Measurements from ENCODE around the gene RBM27.
"Not testable (repeated sequence)": the region's sequence is repeated elsewhere in the genome, so short reads cannot be mapped to it uniquely, and the experiment has no call there.

Gene RBM27

DNA sequence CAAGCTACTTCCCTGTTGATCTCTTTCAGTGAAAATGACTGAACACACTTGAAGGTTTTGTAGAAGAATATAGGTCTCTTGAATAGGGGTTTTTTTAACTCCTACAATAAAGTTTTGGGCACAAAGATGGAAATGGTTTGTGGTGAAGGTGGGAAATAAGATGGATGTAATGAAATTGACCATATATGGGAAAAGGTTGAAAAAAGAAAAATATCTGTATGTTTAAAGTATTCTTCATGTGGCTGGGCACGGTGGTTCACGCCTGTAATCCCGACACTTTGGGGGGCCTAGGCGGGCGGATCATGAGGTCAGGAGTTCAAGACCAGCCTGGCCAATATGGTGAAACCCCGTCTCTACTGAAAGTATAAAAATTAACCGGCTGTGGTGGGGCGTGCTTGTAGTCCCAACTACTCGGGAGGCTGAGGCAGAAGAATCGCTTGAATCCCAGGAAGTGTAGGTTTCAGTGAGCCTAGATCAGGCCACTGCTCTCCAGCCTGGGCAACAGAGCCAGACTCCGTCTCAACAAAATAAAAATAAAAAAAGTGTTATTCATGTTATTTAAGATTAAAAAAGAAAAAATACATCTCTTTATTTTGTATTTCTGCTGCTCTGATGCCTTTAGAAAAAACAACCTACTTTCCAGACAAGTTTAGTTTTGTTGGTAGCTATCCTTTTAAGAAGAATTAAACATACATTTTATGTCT is 2.2 kb downstream of the RBM27 start:
- Histone ChIP-seq H3K4me3 (no peak overlapping the region), H3K27ac (no peak overlapping the region)

DNA sequence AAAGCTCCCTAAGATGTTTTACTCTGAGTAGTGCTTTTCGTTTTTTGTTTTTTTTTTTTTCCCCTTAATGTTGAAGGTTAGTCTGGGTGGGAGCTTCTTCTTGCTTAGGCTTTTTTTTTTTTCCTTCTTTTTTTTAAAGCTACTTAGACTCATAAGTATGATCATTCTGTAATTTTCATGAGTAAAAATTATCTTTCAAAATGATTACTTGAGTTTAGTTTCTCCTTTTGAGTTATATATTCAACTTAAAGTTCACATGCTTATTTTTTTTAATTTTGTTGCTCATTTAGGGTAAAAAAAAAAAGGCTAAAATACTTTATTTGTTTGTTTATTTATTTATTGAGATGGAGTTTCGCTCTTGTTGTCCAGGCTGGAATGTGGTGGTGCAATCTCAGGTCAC is 2.9 kb downstream of the RBM27 start:
- Histone ChIP-seq H3K4me3 (no peak overlapping the region), H3K27ac (no peak overlapping the region)

DNA sequence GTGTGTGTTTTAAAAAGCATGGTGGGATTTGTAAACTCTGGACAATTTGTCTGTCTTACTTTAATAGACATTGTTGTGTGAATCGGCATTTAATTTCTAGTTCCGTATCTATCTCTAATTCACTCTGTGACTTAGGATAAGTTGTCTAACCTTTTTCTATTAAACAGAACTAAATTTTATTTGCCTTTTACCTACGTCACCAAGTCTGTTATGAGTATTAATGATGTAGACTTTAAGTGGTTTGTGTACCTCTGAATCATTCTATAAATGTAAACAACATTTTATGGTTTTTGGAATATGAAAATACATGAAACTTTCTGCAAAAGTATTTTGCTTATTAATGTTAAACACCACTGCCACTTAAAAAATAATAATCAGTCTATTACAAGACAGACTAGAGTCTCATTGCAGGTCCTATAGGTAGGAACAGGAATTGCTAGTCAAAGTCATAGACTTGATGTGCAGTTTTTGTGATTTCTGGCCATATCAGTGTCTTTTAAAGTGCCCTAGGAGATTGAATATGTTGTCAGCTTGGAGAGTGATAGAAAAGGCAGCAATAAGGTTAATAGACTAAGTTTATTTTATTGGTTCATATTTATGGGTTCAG is 5.6 kb downstream of the RBM27 start:
- H3K27ac ChIP-seq, result no peak overlapping the region
- H3K4me3 ChIP-seq, result no peak overlapping the region

DNA sequence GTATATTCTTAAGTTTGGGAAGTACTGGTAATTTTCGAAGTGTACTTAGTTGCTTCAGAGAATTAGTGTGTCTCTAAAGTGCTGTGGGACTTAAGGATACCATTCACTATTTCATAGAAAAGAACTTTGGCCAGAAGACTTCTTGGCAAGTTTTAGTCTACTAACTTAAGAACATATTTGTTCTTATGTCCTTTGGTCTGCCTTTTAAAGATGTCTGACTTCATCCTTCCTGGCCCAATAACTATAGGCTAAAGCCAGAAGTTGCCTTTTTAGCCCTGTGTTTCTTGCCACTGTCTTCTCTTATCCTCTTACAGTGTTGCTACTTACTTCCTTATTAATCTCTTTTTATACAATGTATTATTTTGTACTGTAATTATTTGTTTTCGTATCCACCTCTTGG is 6.3 kb downstream of the RBM27 start:
- Histone ChIP-seq H3K4me3 (no peak overlapping the region), H3K27ac (no peak overlapping the region)

DNA sequence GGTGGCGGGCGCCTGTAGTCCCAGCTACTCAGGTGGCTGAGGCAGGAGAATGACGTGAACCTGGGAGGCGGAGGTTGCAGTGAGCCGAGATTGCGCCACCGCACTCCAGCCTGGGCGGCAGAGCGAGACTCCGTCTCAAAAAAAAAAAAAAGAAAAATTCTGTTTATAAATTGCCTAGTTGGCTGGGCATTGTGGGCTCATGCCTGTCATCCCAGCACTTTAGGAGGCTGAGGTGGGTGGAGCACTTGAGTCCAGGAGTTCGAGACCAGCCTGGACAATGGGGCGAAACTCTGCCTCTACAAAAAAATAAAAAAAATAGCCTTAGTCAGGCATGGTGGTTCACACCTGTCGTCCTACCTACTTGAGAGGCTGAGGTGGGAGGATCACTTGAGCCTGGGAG is 7.4 kb downstream of the RBM27 start:
- H3K27ac ChIP-seq, H3K4me3 ChIP-seq: not testable (repeated sequence)

DNA sequence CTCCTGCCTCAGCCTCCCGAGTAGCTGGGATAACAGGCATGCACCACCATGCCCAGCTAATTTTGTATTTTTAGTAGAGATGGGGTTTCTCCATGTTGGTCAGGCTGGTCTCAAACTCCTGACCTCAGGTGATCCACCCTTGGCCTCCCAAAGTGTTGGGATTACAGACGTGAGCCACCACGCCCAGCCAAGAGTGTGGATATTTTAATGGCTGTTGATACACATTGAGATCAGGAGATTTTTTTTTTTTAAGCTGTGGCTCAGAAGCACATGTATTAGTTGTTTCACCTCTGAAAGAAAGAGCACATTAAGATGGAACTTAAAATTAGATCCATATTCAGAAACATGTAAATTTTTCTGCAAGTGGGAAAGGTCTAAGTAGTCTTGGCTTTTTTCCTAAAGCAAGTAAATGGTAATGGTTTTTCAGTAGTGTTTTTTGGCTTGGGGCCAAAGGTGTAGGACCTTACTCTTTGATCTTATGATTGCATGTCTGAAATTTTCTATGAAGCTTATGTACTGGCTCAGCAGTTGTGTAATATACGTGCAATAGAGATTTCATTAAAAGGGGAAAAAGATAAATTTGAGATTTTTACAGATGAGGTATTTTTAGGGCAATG is 9.9 kb downstream of the RBM27 start:
- Histone ChIP-seq H3K4me3 (no peak overlapping the region), H3K27ac (no peak overlapping the region)

DNA sequence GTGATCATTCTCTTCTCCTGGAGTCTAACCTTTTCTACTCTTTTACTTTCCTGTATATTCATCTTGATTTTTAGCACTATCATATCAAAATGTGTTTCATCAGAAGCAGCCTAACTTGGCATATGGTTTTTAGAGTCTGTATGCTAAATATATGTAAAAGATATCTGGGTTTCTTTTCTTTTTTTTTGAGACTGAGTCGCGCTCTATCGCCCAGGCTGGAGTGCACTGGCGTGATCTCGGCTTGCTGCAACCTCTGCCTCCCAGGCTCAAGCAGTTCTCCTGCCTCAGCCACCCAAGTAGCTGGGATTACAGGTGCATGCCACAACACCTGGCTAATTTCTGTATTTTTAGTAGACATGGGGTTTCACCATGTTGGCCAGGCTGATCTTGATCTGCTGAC is 11.5 kb downstream of the RBM27 start:
- not testable (repeated sequence) for H3K27ac ChIP-seq, H3K4me3 ChIP-seq

DNA sequence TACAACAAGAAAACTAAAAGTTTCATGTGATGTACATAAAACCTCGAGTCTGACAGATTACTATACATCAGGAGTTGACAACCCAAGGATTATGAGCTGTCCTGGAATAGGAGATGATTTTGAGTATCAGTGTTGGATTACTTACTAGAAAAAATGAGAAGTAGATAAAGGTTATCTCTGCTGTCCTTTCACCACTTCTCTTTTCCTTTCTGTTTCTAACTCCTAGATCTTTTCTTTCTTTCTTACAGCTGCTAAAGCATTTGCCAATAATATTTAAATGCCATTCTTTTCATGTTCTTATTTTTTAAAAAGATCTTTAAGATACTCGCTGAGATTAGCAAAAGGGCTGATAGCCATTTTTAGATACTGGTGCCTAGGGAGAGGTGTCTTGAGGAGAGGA is 14.8 kb downstream of the RBM27 start:
- H3K27ac ChIP-seq, result no peak overlapping the region
- H3K4me3 ChIP-seq, result no peak overlapping the region

DNA sequence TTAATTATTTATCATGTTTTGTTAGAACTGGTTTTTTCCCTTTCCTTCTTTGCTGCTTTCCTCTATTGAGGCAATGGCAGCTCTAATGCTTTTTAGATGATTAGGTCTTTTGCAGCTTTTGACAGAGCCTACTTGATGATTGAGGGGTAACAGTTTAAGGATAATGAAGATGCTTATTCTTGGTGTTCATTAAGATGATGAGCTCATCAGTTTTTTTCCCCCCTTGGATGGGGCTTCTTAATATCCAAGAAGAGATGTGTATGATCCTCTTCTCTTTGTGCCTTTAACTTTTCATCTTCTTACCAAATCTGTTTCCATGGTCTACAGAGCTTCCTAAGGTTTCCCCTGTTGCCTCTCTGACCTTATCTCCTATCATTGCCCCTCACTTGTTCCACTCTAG is 15.8 kb downstream of the RBM27 start:
- no peak overlapping the region for H3K4me3 ChIP-seq
- no peak overlapping the region for H3K27ac ChIP-seq

DNA sequence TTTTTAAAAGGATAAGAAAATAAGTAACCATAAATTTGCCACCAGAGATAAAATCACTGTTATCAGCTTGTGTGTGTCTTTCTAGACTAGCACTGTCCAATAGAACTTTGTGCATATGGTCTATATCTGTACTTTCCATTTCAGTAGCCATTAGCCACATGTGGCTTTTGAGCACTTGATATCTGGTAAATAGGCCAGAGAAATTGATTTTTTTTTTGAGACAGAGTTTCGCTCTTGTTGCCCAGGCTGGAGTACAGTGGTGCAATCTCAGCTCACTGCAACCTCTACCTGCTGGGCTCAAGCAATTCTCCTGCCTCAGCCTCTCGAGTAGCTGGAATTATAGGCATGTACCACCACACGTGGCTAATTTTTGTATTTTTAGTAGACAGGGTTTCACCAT is 17.8 kb downstream of the RBM27 start:
- no peak overlapping the region for H3K4me3 ChIP-seq
- no peak overlapping the region for H3K27ac ChIP-seq

DNA sequence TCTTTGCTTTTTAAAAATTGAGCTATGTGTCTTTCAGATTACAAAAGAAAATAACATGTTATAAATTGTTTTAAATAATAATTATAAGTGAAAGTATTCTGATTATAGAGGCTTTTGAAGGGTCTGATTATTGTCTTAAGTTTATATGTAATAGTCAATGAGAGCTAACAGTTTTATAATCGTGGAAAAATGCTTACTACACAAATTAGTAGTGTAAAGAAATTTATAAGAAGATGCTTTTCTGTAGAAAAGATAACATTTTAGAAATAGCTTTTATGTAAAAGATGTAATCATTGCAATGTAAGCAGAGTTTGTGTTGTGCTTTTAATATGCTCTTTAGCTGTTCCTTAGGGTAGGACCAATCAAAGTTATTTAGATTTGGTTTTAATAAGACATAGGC is 18.6 kb downstream of the RBM27 start:
- H3K4me3 ChIP-seq, result no peak overlapping the region
- H3K27ac ChIP-seq, result no peak overlapping the region

DNA sequence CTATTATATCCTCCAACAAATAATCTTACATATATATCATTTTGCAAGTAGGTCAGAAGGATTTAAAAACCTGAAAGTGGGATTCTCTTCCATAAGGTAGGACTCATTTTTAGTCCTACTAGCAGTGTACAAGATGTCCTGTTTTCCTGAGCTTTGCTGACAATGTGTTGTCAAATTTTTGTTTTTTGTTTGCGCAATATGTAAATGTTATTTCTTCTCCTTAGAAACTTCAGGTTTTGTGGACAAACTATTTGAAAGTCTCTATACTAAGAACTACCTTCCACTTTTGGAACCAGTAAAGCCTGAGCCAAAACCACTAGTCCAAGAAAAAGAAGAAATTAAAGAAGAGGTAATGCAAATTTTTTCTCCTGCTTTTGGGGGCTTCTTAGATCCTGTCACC is 19.8 kb downstream of the RBM27 start:
- no peak overlapping the region for H3K4me3 ChIP-seq
- H3K27ac ChIP-seq, result no peak overlapping the region

DNA sequence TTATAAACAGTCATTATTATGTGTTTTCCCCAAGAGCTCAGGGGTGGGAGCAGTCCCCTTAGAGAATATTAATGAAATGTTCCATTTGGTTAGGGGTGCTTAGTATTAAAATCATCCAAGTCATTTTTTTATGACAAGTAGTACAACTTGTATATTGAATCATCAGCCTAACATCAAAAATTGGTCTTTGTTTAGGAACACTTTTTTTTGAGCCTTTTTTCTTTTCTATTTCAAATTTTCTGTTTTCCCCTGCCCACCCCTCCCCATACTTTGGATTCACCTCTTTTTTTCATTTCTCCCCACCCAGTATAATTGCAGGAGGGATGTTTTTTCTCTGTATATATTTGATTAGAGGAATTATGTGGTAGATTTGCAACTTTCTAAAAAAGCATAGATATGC is 25.8 kb downstream of the RBM27 start:
- Histone ChIP-seq H3K4me3 (no peak overlapping the region), H3K27ac (no peak overlapping the region)

DNA sequence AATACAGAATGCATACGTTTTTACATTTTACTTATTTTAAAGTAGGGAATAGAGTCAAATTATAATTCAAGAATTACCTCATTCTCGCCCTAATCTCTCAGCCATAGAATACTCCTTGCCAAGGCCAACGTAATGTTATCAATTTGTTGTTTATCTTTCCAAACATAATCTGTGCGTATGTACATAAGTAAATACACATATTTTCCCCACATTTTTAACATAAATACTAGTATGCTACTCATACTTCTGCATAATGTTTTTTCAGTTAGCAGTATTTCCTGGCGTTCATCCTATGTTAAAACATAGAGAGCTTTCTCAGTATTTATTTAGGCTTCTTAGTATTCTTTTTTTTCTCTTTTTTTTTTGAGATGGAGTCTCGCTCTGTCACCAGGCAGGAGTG is 28.8 kb downstream of the RBM27 start:
- no peak overlapping the region for H3K27ac ChIP-seq
- H3K4me3 ChIP-seq, result no peak overlapping the region

DNA sequence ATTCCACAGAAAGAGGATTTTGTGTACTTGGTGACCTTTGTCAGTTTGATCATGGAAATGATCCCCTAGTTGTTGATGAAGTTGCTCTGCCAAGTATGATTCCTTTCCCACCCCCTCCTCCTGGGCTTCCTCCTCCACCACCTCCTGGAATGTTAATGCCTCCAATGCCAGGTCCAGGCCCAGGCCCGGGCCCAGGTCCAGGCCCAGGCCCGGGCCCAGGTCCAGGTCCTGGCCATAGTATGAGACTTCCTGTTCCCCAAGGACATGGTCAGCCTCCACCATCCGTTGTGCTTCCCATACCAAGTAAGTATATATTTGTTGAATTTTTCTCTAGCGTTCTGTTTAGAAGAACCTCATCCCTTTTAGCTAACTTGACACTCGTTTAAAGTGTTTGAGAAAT is 30.0 kb downstream of the RBM27 start:
- Histone ChIP-seq H3K27ac (no peak overlapping the region), H3K4me3 (no peak overlapping the region)

DNA sequence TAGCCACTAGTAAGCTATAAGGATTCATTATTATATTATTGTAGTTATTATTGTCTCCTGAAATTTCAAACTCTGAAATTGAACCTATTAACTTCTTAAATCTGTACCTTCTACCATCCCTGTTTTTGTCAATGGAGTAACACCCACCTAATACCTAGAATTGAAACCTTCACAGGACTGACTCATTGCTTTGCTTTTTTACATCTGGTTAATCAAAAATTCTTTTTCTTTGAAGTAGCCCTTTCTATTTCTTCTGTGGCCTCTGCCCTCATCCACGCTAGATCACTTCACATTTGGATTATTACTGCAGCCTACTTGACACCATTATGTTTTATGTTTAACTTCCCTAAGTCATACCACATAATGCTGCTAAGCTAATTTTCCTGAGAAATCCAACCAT is 35.6 kb downstream of the RBM27 start:
- Histone ChIP-seq H3K27ac (no peak overlapping the region), H3K4me3 (no peak overlapping the region)

DNA sequence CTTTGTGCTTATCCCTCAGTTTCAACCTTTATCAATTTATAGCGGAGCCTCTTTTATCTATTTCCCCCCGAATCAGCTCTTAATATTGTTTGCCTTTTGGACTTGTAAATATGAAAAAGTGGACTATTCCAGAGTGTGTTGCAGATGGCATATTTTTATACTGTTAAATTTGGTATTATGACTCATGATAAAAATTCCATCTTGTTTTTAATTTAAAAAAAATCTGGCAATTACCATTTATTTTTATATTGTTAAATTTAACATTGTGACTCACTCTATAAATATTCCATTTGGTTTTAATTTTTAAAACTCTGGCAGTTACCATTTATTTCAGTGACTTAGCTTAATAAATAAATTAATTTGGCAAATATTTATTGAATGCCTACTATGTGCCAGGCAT is 37.5 kb downstream of the RBM27 start:
- no peak overlapping the region for H3K4me3 ChIP-seq
- H3K27ac ChIP-seq, result no peak overlapping the region

DNA sequence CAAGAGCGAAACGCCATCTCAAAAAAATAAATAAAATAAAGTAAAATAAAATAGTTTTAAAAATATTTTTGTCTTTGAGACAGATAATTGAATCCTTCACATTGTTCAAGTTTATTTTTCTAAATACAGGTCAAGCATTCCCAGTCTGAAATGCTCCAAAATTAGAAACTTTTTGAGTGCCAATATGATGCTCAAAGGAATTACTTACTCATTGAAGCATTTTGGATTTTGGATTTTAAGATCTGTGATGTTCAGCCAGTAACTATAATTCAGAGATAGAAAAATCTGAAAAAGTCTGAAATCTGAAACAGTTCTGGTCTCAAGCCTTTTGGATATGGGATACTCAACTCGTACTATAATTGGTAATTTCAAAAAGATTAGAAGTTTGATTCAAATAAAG is 39.8 kb downstream of the RBM27 start:
- Histone ChIP-seq H3K4me3 (no peak overlapping the region), H3K27ac (no peak overlapping the region)

DNA sequence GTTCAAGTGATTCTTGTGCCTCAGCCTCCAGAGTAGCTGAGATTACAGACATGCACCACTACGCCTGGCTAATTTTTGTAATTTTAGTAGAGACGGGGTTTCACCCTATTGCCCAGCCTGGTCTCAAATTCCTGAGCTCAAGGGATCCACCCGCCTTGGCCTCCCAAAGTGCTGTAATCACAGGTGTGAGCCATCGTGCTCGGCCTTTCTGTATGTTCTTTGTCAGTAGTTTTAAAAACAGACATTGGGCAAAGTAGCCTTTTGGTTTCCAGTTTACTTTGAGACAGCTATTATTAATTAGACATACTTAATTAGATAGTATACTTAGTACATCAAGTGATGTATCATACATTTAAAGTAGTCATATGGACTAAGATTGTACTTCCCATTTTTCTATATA is 45.2 kb downstream of the RBM27 start:
- no peak overlapping the region for H3K27ac ChIP-seq
- no peak overlapping the region for H3K4me3 ChIP-seq

DNA sequence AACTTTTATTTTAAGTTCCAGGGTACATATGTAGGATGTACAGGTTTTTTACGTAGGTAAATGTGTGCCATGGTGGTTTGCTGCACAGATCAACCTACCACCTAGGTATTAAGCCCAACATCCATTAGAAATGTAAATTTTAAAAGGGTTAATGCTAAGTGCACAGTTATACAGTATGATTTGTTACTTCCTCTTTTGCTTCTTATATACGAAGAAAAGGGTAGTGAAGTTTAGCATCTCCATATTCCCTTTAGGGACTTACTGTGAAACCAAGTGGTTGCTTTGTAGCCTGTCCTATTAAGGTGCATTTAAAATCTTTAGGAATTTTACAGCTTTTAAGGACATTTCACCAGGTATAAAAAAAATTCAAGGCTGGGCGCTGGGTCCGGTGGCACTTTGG is 46.4 kb downstream of the RBM27 start:
- Histone ChIP-seq H3K27ac (no peak overlapping the region), H3K4me3 (no peak overlapping the region)
